ENCODE measurements around the gene SSC4D.
"Not testable (repeated sequence)": the region's sequence is repeated elsewhere in the genome, so short reads cannot be mapped to it uniquely, and the experiment has no call there.

The SSC4D gene

GRCh38 chr7:76381814-76382213 lies 27.7 kb downstream of the SSC4D start:
- no peak for DNase-seq

- DNase-seq: no peak
Measured at GRCh38 chr7:76380623-76380966, 28.9 kb downstream of the SSC4D start.

- DNase-seq: no peak
Measured at GRCh38 chr7:76377186-76377918, 32.1 kb downstream of the SSC4D start.

DNA sequence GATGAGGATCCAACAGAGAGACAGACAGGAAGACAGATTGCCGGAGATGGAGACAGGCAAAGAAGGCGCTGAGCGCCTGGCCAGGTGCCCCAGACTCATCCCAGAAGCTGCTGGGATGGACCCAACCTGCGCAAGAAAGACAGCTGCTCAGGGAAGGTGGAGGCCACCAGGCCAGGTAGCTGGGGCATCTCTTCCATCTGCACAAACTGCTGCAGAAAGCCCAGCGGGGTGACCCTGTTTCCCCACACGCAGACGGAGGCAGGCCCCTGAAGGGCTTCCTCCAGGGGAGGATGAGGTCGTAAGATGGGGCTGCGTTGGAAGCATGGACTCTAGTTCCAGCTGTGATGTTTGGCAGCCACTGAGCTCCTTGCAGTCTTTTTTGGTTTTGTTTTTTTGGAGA lies 34.2 kb downstream of the SSC4D start:
- DNase-seq: no peak

- no peak for DNase-seq
Measured at GRCh38 chr7:76372984-76373833, 36.3 kb downstream of the SSC4D start.

GRCh38 chr7:76371396-76371795 lies 38.1 kb downstream of the SSC4D start:
- no peak for DNase-seq

- no peak for DNase-seq
Measured at GRCh38 chr7:76369018-76369417, 40.5 kb downstream of the SSC4D start.

- no peak for DNase-seq
Measured at GRCh38 chr7:76368190-76368589, 41.3 kb downstream of the SSC4D start.

- no peak for DNase-seq
Measured at GRCh38 chr7:76364198-76364584, 45.3 kb downstream of the SSC4D start.

DNA sequence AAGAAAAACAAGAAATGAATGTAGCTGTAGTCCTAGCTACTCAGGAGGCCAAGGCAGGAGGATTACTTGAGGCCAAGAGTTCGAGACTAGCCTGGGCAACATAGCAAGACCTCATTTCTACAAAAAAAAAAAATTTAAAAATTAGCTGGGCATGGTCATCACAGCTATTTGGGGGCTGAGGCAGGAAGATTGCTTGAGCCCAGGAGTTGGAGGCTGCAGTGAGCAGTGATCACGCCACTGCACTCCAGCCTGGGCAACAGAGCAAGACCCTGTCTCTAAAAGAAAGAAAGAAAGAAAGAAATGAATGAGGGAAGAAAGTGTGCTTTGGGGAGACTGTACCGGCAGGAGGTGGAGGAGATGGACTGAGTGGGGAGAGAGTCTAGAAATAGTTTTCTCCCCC lies 45.7 kb downstream of the SSC4D start:
- not testable (repeated sequence) for DNase-seq

GRCh38 chr7:76359978-76360638 lies 49.4 kb downstream of the SSC4D start:
- DNase-seq: peak in 1 of 3 experiments; percentile 32

DNA sequence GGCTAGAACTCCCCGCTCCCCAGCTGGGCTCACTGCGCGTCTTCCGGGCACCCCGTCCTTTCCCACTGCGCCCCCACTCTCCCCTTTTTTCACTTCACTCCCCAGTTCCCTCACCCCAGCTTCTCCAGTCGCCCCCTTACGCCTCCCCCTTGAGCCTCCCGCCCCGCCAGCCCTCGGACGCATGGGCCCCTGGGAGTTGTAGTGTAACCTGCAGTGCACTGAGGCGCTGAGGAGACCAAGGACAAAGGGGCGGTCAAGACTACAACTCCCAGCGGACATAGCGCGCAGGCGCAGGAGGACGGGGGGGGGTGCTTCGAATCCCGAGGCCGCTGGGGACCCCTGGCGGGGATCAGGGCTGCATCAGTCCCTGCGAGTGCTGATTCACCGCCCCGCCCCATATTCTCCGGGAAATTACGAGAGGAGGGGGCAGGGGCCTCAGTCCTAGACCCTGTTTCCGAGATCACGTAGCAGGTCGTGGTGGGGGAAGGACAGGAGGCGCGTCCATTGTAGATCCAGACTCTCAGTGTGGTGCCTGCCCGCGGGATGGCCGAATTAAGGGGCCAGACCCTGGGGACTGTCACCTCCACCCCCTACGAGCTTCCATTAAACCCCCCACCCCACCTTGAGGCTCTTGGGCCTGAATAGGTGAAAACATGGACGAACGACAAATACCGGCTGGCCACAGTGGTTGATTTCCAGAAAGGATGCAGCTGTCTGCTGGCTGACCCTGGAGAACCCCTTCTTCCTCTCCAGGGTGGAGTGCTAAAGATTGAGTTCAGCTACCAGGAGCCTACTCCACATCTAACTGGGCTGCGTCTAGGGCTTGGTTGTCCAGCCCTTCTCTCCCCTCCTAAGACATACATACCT lies 50.2 kb downstream of the SSC4D start:
- peak; percentile 99 to 100 (median 99) for DNase-seq

- peak; percentile 94 to 98 (median 97) for DNase-seq
Measured at GRCh38 chr7:76358481-76359110, 50.9 kb downstream of the SSC4D start, which contains the start of gene YWHAG. YWHAG (minus strand) TSS chr7:76358991; CDS start chr7:76358808, 183 bp downstream.

DNA sequence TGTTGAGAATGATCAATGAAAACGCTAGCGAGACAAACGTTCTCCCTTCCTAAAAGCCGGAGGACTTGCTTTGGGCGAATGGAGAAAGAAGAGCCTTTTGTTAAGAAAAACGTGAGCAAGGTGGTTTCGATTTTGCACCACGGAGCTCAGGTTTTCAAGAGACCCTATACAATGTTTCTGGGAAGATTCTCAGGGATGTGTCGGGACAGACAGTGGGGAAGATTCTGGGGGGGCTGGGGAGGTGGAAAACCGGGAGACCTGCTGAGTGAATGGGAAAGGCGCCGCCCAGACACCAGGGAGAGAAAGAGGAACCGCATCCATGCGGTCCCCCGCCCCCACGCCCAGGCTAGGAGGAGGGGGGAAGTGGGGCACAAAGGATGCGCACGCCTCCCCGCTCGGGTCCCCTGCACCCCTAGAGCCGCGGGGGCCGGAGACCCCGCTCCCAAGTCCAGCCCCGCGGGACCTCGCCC lies 51.5 kb downstream of the SSC4D start:
- peak; percentile 59 to 87 (median 84) for DNase-seq

- no peak for DNase-seq
Measured at GRCh38 chr7:76357475-76358010, 52.0 kb downstream of the SSC4D start.

GRCh38 chr7:76356823-76357222 lies 52.7 kb downstream of the SSC4D start:
- DNase-seq: peak; percentile 20 to 75 (median 21)

DNA sequence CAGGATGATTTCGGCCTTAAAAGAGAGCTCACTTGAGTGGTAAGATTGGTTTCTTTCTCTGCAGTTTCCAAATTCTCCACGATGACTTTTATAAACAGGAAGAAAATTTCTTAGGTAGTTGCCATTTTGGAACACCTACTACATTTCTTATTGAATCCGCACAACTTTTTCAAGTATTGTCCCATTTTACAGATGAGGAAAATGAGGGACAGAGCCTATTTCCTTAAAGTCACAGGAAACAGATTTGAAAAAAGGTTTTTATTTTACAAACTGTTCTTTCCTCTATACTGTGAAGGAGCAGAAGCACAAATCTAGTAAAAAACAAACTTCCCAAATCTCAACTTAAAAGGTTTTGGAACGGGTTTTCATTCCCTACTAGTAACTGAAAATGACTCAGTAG lies 53.4 kb downstream of the SSC4D start:
- no peak for DNase-seq

DNA sequence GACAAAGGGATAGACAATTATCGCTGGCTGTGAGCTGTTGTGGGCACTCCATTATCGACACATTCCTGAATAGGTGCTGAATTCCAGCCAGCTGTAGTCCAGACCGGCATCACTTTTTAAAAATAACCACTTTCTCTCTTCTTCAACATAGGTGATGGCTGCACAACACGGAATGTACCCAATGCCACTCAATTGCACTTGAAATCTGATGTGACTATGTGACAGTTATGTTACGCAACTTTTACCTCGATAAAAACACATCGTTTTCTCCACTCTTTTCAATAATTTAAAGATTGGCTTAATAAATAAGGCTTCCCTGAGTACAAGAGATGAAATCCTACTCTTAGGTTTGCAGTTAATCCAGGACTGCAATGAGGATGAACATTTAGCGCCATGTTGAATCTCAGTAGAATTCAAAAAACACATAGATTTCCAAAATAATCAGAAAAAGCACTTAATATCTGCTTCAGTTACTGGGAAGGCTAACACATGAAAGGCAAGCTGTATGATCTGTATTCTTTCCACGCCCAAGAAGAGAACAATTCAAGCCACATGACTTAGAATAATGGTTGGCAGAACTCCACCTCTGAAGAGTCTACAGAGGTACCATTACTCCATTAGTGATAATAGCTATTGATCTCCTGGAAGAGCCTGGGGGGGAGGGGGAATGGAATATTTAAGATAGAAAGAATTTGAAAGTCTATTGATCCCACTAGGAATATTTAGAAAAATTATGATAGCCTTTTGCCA lies 54.3 kb downstream of the SSC4D start:
- DNase-seq: no peak

GRCh38 chr7:76354516-76354915 lies 55.0 kb downstream of the SSC4D start:
- no peak for DNase-seq

GRCh38 chr7:76353744-76354143 lies 55.8 kb downstream of the SSC4D start:
- no peak for DNase-seq

- DNase-seq: no peak
Measured at GRCh38 chr7:76352193-76352592, 57.3 kb downstream of the SSC4D start.
